SK-N-MC (cell line): ENCODE measurements around the gene PELI3.
A peak's percentile ranks its signal among the peaks of the same experiment; 100 is the strongest.
"Not testable (repeated sequence)": the region's sequence is repeated elsewhere in the genome, so short reads cannot be mapped to it uniquely, and the experiment has no call there.

Source experiments
- DNase-seq: peaks from one replicate; pipeline ENCODE4 v3.0.0-alpha.2; 2011; ENCODE audit warnings: low read depth, low spot score
- H3K27ac ChIP-seq: fragments of 200-600 bp; sonication (generic); 2 replicates; pipeline ENCODE4 v1.5.1; 2016; ENCODE audit warnings: mixed run types
- H3K36me3 ChIP-seq: fragments of 200-600 bp; sonication (generic); 2 replicates; pipeline ENCODE4 v1.6.1; 2017; ENCODE audit warnings: antibody characterized with exemption, low read length, mixed read lengths; ENCODE audit not compliant: insufficient read depth
- H3K4me3 ChIP-seq: fragments of 200-600 bp; sonication (generic); 2 replicates; pipeline ENCODE4 v1.5.1; 2016
- H3K9ac ChIP-seq: fragments of 200-600 bp; sonication (generic); 2 replicates; pipeline ENCODE4 v1.8.0; 2017; ENCODE audit warnings: mixed run types, mixed read lengths; ENCODE audit not compliant: insufficient read length
- H3K9me3 ChIP-seq: fragments of 200-600 bp; sonication (generic); 2 replicates; pipeline ENCODE4 v1.6.1; 2017; ENCODE audit warnings: low read depth, mild to moderate bottlenecking, antibody characterized with exemption, low read length, moderate library complexity, mixed read lengths
- EZH2 ChIP-seq: fragments of 200-600 bp; sonication (generic); IDR thresholded peaks from one replicate; pipeline ENCODE4 v1.6.1; 2017; ENCODE audit warnings: antibody characterized with exemption
- FOXP2 ChIP-seq: optimal IDR thresholded peaks from 2 replicates; pipeline ENCODE3; 2011; ENCODE audit warnings: mild to moderate bottlenecking, moderate library complexity; ENCODE audit not compliant: insufficient read depth; ENCODE audit errors: extremely low read length, control extremely low read depth
- POLR2AphosphoS5 ChIP-seq: IDR thresholded peaks from 2 replicates; pipeline ENCODE4 v1.6.1; 2012; ENCODE audit warnings: mild to moderate bottlenecking, low read depth, low read length, borderline replicate concordance

PELI3 gene

GRCh38 chr11:66462010-66462409 is 4.7 kb upstream of the PELI3 start:
- no peaks in the 10 kb centered on the region for H3K9me3 ChIP-seq
- H3K36me3 ChIP-seq = no peaks in the 10 kb centered on the region
- no peak overlapping the region for H3K27ac ChIP-seq
- no peak for TF ChIP-seq POLR2AphosphoS5
- no peak for TF ChIP-seq FOXP2
- no peak for TF ChIP-seq EZH2
- H3K4me3 ChIP-seq = no peak overlapping the region
- DNase-seq = no peak
- H3K9ac ChIP-seq = no peak overlapping the region

- no peak for DNase-seq
- H3K9ac ChIP-seq = no peak overlapping the region
- H3K36me3 ChIP-seq = no peaks in the 10 kb centered on the region
- TF ChIP-seq EZH2 (no peak), POLR2AphosphoS5 (no peak), FOXP2 (no peak)
- no peak overlapping the region for H3K4me3 ChIP-seq
- H3K9me3 ChIP-seq = no peaks in the 10 kb centered on the region
- H3K27ac ChIP-seq = no peak overlapping the region
Measured at GRCh38 chr11:66462911-66463310, 3.8 kb upstream of the PELI3 start.

GRCh38 chr11:66464116-66464515 is 2.6 kb upstream of the PELI3 start:
- not testable (repeated sequence) for DNase-seq, H3K27ac ChIP-seq, H3K9me3 ChIP-seq, H3K9ac ChIP-seq, H3K4me3 ChIP-seq, H3K36me3 ChIP-seq

GRCh38 chr11:66464916-66465315 is 1.8 kb upstream of the PELI3 start:
- no peak overlapping the region for H3K9ac ChIP-seq
- no peaks in the 10 kb centered on the region for H3K36me3 ChIP-seq
- no peaks in the 10 kb centered on the region for H3K9me3 ChIP-seq
- no peak for DNase-seq
- no peak for TF ChIP-seq FOXP2
- no peak for TF ChIP-seq POLR2AphosphoS5
- TF ChIP-seq EZH2 = no peak
- H3K4me3 ChIP-seq = no peak overlapping the region
- H3K27ac ChIP-seq = no peak overlapping the region

- TF ChIP-seq FOXP2 (no peak), POLR2AphosphoS5 (no peak), EZH2 (no peak)
- Histone ChIP-seq H3K9me3 (no peaks in the 10 kb centered on the region), H3K9ac (no peak overlapping the region), H3K36me3 (no peaks in the 10 kb centered on the region), H3K4me3 (peak overlapping the region; percentile 88), H3K27ac (no peak overlapping the region)
- DNase-seq = no peak
Measured at GRCh38 chr11:66465373-66466224, 1.1 kb upstream of the PELI3 start.

GRCh38 chr11:66467034-66467659 is 442 bp downstream of the PELI3 start:
- no peak overlapping the region for H3K27ac ChIP-seq
- DNase-seq = no peak
- peak overlapping the region; percentile 78 for H3K9ac ChIP-seq
- TF ChIP-seq FOXP2 (no peak), EZH2 (no peak), POLR2AphosphoS5 (no peak)
- H3K4me3 ChIP-seq = peak overlapping the region; percentile 88
- H3K9me3 ChIP-seq = no peaks in the 10 kb centered on the region
- H3K36me3 ChIP-seq = no peaks in the 10 kb centered on the region

GRCh38 chr11:66467756-66468155 is 1.1 kb downstream of the PELI3 start:
- DNase-seq = no peak
- Histone ChIP-seq H3K9me3 (no peaks in the 10 kb centered on the region), H3K36me3 (no peaks in the 10 kb centered on the region), H3K9ac (peak overlapping the region; percentile 78), H3K4me3 (peak overlapping the region; percentile 88), H3K27ac (no peak overlapping the region)
- no peak for TF ChIP-seq POLR2AphosphoS5
- no peak for TF ChIP-seq FOXP2
- TF ChIP-seq EZH2 = no peak

GRCh38 chr11:66468691-66469090 is 2.0 kb downstream of the PELI3 start:
- Histone ChIP-seq H3K9me3 (no peaks in the 10 kb centered on the region), H3K36me3 (no peaks in the 10 kb centered on the region), H3K9ac (no peak overlapping the region), H3K27ac (no peak overlapping the region), H3K4me3 (no peak overlapping the region)
- DNase-seq = no peak
- TF ChIP-seq EZH2 (no peak), POLR2AphosphoS5 (no peak), FOXP2 (no peak)
